GM18511 (cell line): ENCODE results near the gene GP1BA.

Source experiments
- ATAC-seq: cut with Tn5 transposase; IDR thresholded peaks from one replicate; pipeline ENCODE4 v1.9.1; 2021; ENCODE audit warnings: mild to moderate bottlenecking, moderate library complexity; ENCODE audit not compliant: unreplicated experiment

Gene GP1BA

GRCh38 chr17:4971826-4972225 lies 39.7 kb downstream of the GP1BA start:
- ATAC-seq, result no peak

- ATAC-seq, result no peak
These were observed 40.2 kb downstream of the GP1BA start for GRCh38 chr17:4972322-4972721.

- ATAC-seq, result no peak
These were observed 40.7 kb downstream of the GP1BA start for GRCh38 chr17:4972752-4973151.

GRCh38 chr17:4973256-4974114 lies 41.4 kb downstream of the GP1BA start:
- no peak for ATAC-seq

- no peak for ATAC-seq
These were observed 42.1 kb downstream of the GP1BA start for GRCh38 chr17:4974115-4974670.

GRCh38 chr17:4978726-4979125 lies 46.6 kb downstream of the GP1BA start:
- no peak for ATAC-seq

- no peak for ATAC-seq
These were observed 48.7 kb downstream of the GP1BA start for GRCh38 chr17:4980644-4981216.

- no peak for ATAC-seq
These were observed 50.2 kb downstream of the GP1BA start for GRCh38 chr17:4982305-4982704.
